Activated CD4-positive, alpha-beta T cell treated with anti-CD3 and anti-CD28 coated beads for 24 hours (primary cell): ENCODE data around the gene SLC47A1.

Experiments
- DNase-seq, 2 donors: peaks; one replicate each; pipeline ENCODE4 v3.0.0-alpha.2; 2020; ENCODE audit warnings: low read depth in 2 of 2

The SLC47A1 gene

GRCh38 chr17:19590912-19591551 is 57.4 kb downstream of the SLC47A1 start:
- no peak for DNase-seq

GRCh38 chr17:19592316-19592715 is 58.7 kb downstream of the SLC47A1 start:
- no peak for DNase-seq

- DNase-seq, result no peak
Measured at GRCh38 chr17:19596869-19597268, 63.2 kb downstream of the SLC47A1 start.

GRCh38 chr17:19610311-19610710 is 76.7 kb downstream of the SLC47A1 start:
- DNase-seq, result no peak

GRCh38 chr17:19610879-19611278 is 77.2 kb downstream of the SLC47A1 start:
- DNase-seq, result no peak

- DNase-seq, result no peak
Measured at GRCh38 chr17:19613979-19614378, 80.3 kb downstream of the SLC47A1 start.

- DNase-seq, result no peak
Measured at GRCh38 chr17:19614900-19615299, 81.2 kb downstream of the SLC47A1 start.

- no peak for DNase-seq
Measured at GRCh38 chr17:19618015-19618414, 84.4 kb downstream of the SLC47A1 start.

GRCh38 chr17:19619705-19620325 is 86.2 kb downstream of the SLC47A1 start:
- DNase-seq, result no peak

- DNase-seq, result no peak
Measured at GRCh38 chr17:19621697-19622096, 88.0 kb downstream of the SLC47A1 start.

- no peak for DNase-seq
Measured at GRCh38 chr17:19626079-19626478, 92.4 kb downstream of the SLC47A1 start.
